ENCODE data around the gene DOCK11.

Gene DOCK11

GRCh38 chrX:118530219-118530911, 34.8 kb downstream of the DOCK11 start:
- peak; percentile 77 for DNase-seq (ENCODE audit: low read depth)

GRCh38 chrX:118534716-118535493, 39.3 kb downstream of the DOCK11 start:
- no peak for DNase-seq (ENCODE audit: low read depth)

GRCh38 chrX:118536204-118536603, 40.6 kb downstream of the DOCK11 start:
- no peak for DNase-seq (ENCODE audit: low read depth)

- DNase-seq (ENCODE audit: low read depth) = peak; percentile 69
Observed at GRCh38 chrX:118536687-118537461, 41.3 kb downstream of the DOCK11 start.

GRCh38 chrX:118538386-118538785, 42.8 kb downstream of the DOCK11 start:
- no peak for DNase-seq (ENCODE audit: low read depth)

- DNase-seq (ENCODE audit: low read depth) = no peak
Observed at GRCh38 chrX:118540342-118540741, 44.7 kb downstream of the DOCK11 start.

GRCh38 chrX:118541482-118541881, 45.9 kb downstream of the DOCK11 start:
- no peak for DNase-seq (ENCODE audit: low read depth)

GRCh38 chrX:118545510-118545909, 49.9 kb downstream of the DOCK11 start:
- no peak for DNase-seq (ENCODE audit: low read depth)

- DNase-seq (ENCODE audit: low read depth) = no peak
Observed at GRCh38 chrX:118548841-118549240, 53.2 kb downstream of the DOCK11 start.

- DNase-seq (ENCODE audit: low read depth) = no peak
Observed at GRCh38 chrX:118550792-118551191, 55.2 kb downstream of the DOCK11 start.

- DNase-seq (ENCODE audit: low read depth) = peak; percentile 59
Observed at GRCh38 chrX:118551426-118551825, 55.8 kb downstream of the DOCK11 start.

DNA sequence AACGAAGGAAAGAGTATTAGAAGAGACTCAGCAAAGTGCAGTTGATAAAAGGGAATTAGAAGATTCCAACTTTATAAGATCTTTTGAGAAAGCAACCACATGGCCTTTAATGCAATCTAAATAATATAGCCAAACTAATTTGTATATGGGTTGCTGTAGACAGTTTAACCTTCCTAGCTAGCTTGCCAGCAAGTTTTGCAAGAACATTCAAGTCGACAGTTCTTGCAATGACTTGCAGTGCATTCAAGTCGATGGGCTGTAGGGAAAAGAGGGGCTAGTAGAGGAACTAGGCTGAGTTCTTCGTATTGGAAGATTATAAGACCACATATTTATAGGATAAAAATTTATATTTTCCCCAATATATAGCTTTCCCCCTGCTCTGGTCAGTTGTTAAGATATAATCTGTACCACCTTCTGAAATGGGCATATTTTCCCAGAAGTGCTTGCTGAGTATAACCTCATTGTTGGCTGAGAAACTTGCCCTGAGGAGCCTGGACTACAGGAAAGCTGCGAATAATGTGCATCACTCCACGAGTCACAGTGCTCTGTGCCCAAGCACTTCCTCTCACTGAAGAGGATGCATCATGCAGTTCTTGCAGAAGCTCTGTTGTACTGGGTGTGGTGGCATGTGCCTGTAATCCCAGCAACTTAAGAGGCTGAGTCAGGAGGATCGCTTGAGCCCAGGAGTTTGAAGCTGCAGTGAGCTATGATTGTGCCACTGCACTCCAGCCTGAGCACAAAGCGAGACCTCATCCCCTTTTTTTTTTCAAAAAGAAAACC, 56.7 kb downstream of the DOCK11 start:
- DNase-seq (ENCODE audit: low read depth) = peak; percentile 87

DNA sequence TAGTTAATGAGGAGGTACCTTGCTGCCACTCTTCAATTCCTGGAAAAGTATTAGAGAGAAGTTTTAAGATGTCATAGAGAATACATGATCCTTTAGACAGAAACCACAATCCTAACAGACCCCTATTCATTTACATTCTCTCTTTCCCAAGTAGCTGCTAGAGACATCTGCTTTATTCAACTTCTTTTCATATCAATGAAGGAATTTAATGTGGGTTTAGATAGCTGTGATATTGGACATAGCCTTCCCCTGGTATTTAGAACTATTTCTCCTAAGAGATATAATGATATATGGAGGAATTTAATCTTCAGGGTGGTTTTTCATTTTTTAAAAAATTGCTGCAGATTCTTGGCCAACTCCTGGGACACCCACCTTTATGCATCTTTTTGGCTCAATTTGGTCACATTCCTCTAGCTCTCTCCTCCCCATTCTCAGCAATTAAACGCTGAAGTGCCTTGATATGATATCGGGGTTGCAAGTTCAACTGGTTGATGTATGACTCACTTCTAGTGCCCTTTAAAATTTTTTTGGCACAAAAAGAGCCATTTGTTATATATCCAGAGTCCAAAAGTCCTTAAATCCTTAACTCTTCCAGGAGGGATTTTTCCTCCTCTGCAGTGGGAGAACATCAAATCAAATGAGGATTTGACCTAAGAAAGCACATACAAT, 57.6 kb downstream of the DOCK11 start:
- peak; percentile 73 for DNase-seq (ENCODE audit: low read depth)

GRCh38 chrX:118554511-118554910, 58.9 kb downstream of the DOCK11 start:
- DNase-seq (ENCODE audit: low read depth) = no peak

DNA sequence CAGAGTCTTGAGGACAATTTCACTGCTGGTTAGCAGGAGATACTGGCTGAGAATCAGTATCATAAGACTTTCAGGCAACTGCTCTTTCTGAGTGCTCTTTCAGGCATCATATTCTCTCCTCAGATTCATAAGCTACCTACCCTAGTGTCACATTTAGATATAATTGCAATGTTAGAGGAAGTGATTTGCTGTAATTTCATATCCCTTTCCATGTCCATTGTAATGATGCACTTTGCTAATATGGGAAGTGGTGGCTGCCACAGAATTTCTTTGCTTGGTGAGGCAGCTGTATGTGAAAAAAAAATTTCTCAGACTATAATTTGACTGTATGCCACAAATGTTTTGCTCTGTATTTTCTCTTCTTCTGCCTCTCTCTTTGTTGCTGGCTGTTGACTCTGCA, 63.3 kb downstream of the DOCK11 start:
- DNase-seq (ENCODE audit: low read depth) = no peak

GRCh38 chrX:118560489-118560888, 64.9 kb downstream of the DOCK11 start:
- no peak for DNase-seq (ENCODE audit: low read depth)

- peak; percentile 54 for DNase-seq (ENCODE audit: low read depth)
Observed at GRCh38 chrX:118562582-118563164, 67.1 kb downstream of the DOCK11 start.

- no peak for DNase-seq (ENCODE audit: low read depth)
Observed at GRCh38 chrX:118564498-118564897, 68.9 kb downstream of the DOCK11 start.

- DNase-seq (ENCODE audit: low read depth) = no peak
Observed at GRCh38 chrX:118565853-118566252, 70.2 kb downstream of the DOCK11 start.

DNA sequence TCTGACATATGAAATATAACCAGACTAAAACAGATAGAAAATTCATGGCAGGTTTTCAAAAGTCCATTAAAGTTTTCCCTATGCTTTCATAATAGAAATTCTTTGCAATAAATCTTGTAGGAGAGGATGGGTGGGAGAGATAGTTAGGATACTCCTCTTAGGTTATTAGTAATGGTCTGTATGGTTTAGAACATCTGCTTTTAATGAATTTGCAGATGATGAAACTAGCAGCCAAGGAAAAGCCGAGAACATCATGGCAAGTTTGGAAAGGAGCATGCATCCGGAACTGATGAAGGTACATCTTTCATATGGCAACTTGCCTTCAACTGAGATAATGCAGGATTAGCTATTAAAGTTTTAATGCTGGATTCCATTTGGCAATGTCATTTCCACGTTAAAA, 70.7 kb downstream of the DOCK11 start:
- DNase-seq (ENCODE audit: low read depth) = peak; percentile 85

- peak; percentile 80 for DNase-seq (ENCODE audit: low read depth)
Observed at GRCh38 chrX:118569676-118570075, 74.1 kb downstream of the DOCK11 start.

Measured in amniotic epithelial cell (primary cell).